Activated naive CD8-positive, alpha-beta T cell treated with anti-CD3 and anti-CD28 coated beads, Interleukin-2, amount 50 U/mL, for 16 hours (primary cell): ENCODE results near the gene ANKS6.

ENCODE experiments used
- DNase-seq: peaks from one replicate; pipeline ENCODE4 v3.0.0-alpha.2; 2020; ENCODE audit warnings: low read depth, low spot score

ANKS6 gene

DNA sequence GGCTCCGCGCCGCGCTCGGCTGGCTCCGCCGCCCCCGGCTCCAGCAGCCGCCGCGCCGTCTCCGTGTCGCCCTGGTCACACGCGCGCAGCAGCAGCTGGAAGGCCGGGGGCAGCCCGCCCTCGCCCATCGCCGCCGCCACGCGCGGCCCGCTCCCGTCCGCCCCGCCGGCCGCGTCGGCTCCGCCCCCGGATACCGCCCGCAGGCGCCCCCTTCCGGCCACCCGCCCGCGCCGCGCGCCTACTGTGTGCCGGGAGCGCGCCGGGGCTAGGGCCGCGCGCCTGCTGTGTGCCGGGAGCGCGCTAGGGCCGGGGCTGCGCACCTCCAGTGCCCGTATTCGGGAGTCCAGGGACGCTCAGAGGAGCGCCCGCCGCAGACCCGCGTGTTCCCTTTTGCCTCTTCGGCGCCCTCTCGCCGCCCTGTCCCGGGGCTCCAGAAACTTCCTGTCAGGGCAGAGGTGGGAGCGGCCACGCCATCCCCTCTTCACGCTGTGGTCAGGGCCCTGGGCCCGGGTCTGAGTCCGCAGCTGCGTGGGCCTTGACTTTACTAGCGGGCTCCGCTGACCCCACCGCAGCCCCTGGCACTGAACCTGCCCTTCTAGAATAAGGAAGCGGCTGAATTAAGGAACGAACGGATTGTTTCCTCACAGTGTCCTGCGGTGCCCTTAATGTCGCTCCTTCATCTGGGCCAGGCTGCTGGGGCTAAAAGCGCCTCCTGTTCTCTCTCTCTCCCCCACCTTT, at the start of gene ANKS6:
TSS of gene ANKS6 (minus strand) at position 192 of the 738 bp plus-strand sequence. CDS start at position 128, 64 bp downstream.
- DNase-seq = peak; percentile 64

DNA sequence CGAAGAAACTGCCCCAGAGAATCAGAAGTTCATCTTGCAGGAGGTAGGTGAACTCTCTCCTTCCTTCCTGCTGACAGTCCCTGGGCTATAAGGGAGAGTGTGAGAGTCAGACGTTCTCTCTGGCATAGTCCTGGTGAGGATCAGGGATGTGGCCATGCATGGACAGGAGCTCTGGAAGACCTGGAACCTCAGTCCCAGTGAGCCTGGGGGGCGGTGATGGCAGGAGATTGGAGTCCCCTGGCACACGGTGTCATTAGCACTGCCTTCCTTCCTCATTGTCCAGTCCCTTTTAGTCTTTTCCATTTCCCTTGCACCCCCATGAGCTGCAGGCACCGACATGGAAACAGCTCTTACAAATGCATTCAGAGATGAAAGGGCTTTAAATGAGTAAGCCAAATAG, 49.7 kb upstream of the ANKS6 start:
- no peak for DNase-seq

DNA sequence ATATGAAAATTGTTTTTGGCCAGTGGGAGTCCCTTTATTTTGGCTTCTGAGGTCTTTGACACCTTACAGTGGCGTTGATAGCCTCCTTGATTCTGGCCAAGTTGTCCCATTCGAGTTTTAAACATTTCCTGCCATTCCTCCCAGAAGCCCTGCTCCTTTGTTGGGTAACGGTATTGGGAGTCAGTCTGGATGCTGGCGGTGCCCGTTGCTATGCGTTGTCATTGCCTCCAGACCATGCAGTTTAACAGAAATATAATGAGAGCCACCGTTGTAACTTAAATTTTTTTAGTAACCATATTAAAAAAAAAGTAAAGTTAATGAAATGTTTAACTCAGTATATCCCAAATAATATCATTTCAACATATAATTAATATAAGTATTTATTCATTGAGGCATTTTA, 46.2 kb upstream of the ANKS6 start:
- DNase-seq = no peak

DNA sequence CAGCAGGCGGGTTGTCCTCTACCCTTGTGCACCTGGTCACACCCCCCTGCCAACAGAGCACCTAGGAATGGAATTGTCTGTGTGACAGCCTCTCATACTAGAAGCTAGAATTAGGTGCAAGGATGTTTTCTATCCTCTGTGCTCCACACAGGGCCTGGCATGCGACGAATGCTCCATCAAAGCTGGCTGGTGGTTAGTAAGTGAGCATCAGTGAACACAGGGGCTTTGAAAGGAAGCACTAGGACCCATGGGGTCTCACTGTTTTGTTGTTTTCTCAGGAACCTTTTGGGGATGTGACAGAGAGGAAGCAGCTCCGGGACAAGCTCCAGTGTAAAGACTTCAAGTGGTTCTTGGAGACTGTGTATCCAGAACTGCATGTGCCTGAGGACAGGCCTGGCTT, 43.4 kb upstream of the ANKS6 start:
- no peak for DNase-seq

DNA sequence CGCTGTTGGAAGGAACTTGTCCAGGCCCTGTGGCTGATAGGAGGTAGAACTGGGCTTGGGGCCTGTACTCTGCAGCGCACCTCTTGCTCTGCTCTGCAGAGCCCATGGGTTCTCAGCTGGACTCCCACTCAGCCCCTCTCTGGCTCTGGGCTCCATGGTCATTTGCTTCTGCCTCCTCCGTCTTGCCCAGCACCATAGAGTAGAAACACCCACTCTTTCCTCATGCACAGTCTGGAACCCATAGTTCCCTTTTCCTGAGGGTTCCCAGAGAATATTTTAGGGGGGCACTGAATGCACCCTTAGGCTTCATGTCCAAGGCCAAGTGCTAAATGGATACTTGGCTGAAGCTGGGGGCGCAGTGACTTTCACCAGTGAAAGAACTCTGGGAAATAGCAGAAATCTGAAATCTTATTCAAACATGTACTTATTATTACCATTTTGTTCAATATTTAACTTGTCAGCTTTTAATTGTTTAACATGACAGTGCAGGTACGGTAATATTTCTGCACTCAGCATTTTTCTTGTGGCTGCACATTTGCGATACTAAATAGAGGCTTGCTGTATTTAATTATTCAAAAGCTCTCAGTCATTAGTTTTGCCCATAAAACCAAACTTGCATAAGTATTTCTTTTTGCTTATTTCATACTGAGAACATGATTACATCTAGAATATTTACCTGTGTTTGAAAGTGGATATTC, 42.7 kb upstream of the ANKS6 start:
- DNase-seq = no peak

DNA sequence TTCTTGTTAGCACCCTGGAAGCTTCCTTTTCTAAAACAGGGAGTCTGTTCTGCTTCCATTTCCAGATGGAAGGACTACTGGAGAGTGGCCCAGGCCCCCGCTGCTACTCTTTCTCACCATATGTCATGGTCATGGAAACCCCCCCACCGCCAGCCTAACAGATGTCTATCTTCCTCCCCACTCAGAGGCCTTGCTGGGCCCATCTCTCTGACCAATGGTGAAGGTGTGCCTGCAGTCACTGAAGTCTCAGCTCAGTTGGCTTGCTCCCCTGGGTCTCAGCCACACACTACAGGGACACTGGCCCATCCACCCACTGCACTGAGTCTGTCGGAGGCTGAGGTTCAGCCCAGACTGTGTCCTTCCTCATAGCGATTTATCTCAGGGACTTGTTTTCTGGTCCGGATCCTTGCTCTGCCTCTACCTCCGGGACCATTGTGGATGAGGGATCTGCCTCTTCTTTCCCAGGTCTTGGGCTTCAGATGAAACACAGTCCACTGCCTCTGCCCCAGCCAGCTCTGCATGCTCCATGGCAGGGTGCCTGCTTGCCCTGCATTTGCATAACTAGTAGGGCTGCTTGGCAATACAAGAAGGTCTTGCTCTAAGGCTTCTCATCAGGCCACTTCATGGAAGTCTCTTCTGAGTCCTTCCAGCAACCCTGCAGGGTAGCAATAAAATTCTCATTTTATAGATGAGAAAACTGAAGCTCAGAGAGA, 42.0 kb upstream of the ANKS6 start:
- DNase-seq = no peak

DNA sequence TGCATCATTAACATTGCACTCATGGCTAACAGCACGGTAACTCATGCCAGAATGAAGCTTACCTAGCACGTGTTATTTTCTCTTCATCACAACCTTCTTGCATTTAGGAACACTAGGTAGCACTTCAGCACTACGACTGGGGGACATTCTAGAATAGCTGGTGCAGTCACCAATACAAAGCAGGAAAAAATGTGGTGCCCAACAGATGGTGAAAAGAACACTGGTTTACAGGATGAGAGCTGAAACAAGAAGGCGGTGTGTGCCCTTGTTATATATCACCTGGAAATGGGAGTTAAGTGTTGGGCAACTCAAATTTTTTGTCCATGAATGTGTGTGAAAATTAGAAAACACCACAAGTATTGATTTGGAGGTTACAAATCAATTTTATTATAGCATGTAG, 41.2 kb upstream of the ANKS6 start:
- DNase-seq = no peak

DNA sequence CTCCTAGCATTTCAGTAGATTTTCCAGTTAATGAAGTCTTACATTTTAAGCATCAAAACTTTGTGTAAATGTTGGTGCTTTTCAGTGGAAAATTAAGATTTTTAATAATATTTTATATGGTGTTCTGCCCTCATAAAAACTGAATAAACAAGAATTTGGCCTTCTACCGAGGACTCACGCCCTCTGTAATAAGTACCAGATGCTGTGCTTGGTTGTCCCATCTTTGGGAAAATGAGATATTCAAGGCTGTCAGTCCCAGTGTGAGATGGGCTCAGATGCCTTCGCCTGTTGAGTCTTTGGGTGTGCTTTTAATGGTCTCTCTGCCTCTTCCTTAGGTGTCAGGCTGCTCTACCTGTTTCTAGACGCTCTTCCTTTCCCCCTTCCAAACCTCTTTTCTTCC, 39.9 kb upstream of the ANKS6 start:
- no peak for DNase-seq

DNA sequence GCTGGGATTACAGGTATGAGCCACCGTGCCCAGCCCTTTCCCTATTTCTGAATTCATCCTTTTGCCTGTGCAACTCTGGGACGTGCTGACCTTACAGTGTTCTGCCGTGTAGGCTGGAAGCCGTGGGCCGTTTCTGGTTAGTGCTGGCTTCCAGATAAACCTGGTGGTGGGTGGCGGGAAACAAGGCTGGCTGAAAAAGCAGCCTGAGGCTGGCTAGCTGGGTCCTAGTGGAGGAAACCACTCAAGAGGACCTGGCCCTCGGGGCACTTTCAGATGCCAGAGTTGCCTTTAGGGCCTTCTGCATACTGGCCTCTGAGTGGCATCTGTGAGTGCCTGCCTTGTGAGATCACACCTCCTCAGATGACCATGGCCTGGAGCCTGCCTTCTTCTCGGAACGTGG, 38.0 kb upstream of the ANKS6 start:
- DNase-seq = no peak

DNA sequence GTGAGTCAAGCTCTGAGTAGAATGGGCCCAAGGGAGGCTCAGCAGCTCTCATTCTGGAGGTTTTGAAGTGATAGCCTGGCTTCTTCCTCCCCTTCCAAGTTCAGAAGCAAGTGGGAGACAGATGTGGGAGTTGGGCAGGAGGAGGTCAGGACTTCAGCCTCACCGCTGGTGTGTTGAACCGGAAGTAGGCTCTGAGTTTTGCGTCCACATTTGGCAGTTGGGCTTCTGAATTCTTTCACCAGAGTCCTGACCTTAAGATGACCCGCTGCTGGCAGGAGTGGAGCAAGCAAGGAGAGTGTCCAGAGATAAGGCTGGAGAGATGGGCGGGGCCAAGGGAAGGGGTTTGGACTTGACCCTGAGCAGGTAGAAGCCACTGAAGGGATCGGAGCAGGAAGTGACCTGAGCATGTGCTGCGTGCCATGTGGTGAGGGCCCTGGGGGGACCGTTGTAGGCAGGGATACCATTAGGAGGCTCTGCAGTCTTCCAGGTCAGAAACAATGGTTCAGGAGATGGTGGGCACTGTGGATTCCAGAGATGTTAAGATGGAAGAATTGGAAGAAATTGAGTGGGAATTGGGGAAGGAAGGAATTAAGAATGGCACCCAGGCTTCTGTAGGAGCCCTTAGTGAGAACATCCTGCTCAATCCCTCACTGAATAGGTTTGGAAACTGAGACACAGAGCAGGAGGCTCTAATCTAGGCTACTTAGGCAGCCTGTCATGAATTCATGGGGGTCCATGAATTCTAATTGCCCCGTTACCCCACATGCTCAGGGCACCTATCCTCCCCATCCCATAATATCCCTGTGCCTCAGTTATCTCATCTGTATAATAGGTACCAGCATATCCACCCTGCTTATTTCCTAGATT, 37.0 kb upstream of the ANKS6 start:
- DNase-seq = no peak

DNA sequence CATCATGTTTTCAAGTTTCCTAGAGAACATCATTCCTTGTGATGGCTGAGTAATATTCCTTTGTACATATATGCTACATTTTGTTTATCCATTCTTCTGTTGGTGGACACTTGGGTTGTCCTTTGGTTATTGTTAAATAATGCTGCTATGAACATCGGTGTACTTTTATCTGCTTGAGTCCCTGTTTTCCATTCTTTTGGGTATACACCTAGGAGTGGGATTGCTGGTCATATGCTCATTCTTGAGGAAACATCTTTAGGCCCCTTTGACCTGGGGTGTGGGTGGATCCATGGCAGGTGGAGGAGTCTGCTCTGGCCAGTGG, 36.4 kb upstream of the ANKS6 start:
- DNase-seq = no peak

DNA sequence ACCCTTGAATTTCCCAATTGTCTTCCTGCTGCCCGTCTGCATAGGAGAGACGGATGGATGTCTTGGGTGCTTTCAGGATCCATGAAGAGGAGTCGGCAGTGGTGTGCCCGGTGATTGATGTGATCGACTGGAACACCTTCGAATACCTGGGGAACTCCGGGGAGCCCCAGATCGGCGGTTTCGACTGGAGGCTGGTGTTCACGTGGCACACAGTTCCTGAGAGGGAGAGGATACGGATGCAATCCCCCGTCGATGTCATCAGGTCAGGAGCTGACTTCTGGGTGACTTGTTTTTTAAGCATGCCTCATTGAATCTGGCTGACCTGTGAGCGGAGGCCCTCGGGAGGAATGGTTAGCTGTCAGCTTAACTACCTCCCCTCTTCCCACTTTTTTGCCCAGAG, 35.3 kb upstream of the ANKS6 start:
- no peak for DNase-seq

DNA sequence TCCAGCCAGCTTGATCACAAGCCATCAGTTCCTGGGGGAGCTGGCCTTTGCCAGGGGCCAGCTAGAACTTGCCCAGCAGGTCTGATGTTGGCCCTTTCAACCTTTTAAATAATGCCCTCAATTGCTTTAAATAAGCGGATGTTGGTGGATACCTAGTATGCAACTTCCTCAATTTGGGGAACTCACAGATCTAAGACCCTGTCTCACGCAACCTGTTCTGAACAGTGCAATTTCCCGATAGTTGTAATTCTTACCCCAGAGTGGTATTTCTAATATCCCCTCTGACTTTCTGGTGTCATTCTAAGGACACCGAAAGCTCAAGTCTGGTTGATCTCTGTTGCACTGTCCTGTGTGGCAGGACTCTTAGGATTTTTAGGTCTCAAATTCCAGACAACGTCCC, 34.2 kb upstream of the ANKS6 start:
- DNase-seq = no peak

DNA sequence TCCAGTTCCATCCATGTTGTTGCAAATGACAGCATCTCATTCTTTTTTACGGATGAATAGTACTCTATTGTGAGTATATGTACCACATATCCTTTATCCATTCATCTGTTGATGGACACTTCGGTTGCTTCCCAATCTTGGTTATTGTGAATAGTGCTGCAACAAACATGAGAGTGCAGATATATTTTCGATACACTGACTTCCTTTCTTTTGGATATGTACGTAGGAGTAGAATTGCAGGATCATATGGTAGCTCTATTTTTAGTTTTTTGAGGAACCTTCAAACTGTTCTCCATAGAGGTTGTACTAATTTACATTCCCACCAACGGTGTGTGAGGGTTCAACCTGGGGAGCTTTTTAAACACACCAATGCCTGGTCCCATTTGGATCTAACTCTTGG, 33.4 kb upstream of the ANKS6 start:
- DNase-seq = no peak

DNA sequence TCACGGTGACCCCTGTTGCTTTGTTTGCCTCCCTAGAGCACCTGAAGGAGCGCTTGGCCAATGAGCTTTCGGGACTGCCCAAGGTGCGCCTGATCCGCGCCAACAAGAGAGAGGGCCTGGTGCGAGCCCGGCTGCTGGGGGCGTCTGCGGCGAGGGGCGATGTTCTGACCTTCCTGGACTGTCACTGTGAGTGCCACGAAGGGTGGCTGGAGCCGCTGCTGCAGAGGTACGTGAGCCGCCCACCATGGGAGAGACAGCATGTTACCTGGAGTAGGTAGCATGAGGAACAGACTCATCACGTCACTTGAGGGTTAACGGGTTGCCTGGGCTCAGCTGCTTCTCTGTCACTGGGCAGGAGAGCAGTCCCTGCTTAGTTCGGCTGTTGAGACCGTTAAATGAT, 30.4 kb upstream of the ANKS6 start:
- no peak for DNase-seq

DNA sequence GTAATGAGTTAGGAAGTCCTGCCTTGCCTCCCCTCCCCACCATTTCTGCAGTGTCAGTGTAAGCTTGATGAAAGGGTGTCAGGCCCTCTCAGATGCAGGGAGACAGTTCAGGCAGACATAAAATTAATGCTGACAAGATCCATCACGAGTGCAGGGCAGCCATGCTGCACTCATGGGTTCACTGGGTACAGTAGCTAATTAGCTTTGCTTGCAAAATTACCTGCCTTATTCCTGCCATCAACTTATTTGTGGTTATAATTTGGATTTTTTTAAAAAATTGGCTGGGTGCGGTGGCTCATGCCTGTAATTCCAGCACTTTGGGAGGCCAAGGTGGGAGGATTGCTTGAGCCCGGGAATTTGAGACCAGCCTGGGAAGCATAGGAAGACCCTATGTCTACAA, 29.1 kb upstream of the ANKS6 start:
- DNase-seq = no peak

DNA sequence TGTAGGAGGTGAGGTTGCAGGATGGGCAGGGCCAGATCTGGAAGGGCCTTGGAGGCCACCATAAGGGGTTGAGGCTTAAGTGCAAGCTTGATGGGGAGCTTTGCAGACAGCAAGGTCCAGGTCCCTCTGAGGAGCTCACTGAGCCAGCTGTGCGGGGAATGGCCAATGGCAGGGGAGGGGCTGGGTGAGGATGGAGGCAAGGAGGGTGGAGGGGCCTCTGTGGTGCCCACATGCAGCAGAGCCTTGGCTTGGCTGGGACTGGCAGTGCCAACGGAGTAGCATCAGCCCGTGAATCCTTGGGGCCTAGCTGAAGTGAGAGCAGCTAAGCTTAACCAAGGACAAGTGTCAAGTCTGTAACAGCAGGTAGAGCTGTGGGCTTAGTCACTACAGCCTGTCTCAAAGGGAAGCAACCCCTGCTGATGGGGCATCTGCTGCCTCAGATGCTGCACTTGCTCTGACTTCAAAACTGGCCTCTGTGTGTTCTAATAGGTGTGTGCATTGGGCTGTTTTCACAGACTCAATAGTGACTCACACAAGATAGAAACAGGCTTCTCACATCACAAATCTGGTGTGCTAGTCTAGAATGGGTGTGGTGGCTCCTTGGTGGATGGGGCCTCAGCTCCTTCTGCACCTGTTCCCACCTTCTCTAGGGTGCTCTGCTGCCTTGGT, 27.4 kb upstream of the ANKS6 start:
- DNase-seq = no peak

DNA sequence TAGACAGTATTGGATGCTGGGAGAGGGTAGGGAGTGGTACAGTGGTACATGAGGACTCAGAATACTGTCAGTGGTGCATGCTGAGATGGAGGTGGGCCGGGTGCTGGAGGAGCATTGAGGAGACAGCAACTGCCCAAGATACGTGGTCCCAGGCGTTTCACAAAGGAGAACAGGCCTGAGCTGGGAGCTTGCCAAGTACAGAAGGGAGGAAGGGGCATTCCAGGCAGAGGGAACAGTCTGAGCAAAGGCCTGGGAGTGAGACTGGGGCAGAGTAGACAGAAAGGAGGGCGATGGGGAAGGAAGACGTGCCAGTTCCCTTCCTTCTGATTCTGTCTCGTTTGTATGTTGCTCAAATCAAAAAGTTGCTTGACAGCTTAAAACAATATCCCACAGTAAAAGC, 26.3 kb upstream of the ANKS6 start:
- DNase-seq = no peak

DNA sequence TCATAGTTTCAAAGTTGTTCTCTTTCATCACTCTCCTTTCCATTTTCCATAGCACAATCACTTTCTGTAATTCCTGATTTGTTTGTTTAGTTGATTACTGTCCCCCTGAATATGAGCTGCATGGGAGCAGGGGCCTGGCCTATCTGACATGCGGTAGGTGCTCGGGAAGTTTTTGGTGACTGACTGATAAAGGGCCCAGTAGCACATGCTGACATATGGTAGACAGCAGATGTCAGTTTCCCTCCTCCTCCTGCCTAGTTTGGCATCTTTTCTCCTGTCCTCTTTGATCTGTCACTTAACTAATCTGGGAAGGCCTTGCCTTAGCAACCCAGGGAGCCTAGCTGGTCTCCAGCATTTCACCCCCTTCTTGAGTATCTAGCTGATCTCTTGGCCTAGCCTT, 25.5 kb upstream of the ANKS6 start:
- DNase-seq = no peak

DNA sequence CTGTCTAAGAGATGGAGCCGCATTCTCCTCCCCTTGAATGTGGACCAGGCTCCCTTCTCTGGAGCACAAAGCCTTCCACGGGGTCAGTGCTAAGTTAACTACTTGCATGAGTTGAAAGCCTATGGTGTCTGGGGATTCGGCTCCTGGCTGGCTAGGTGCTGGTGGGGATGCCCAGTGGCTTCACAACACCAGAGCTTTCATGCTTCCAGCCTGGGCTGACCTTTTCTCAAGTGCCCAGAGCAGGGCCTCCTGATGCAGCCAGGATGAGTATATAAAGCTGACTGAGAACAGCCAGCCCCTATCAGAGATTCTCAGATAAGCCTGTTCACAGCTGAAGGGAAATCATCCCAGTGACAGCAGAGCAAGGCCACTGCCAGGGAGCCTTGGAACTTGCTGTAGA, 22.9 kb upstream of the ANKS6 start:
- DNase-seq = no peak

DNA sequence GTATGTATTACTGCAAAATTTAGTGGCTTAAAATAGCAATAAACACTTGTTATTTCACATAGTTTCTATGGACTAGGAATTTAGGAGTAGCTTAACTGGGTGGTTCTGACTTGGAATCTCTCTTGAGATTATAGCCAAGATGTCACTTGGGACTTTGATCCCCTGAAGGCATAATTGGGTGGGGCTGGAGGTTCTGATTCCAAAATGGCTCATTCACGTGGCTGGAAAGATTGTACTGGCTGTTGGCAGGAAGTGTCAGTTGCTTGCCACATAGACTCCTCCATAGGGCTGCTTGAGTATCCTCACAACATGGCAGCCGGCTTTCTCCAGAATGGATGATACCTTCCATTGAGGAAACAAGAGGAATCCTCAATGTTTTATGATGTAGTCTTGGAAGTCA, 22.4 kb upstream of the ANKS6 start:
- DNase-seq = no peak
